GM21825 (cell line): Measurements from ENCODE around the gene TRAPPC8.
"Not testable (repeated sequence)": the region's sequence is repeated elsewhere in the genome, so short reads cannot be mapped to it uniquely, and the experiment has no call there.

ENCODE experiments used
- ATAC-seq: cut with Tn5 transposase; IDR thresholded peaks from one replicate; pipeline ENCODE4 v1.9.1; 2021; ENCODE audit warnings: mild to moderate bottlenecking, moderate library complexity; ENCODE audit not compliant: unreplicated experiment

TRAPPC8 gene

DNA sequence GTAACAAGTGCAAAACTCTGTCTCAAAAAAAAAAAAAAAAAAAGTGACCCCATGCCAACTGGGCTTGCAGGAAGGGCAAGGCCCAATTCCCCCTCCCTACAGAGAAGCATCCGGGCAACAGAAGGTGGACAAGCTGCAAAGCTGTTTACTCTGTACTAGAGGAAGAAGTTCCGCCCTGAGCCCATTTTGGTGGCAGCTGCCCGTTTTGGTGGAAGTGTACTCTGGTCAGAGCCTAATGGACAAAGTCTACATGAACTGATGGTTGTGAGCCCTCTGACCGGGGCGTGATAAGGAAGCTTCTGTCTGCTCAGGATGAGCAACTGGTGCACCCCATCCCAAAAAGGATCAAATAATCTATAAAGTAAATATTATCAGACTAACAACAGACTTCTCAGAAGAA lies 65.0 kb downstream of the TRAPPC8 start:
- ATAC-seq = no peak

DNA sequence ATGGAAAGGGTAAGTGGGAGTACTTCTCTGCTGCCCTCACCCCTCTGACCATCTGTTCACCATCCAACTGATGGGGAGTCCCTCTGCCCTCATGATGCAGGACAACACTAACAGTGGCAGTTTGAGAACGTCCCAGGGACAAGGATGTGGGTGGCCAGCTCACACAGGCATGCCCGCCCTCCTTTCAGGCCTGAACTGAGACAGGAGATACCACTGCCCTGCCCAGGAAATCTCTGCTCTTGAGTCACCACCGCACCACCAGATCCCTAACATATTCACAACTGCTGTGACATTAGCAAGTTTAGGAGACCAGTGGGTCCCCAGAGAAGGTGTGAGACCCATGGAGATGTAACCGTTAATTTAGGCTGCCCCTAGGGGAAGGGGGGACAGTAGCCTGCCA lies 66.2 kb downstream of the TRAPPC8 start:
- no peak for ATAC-seq

DNA sequence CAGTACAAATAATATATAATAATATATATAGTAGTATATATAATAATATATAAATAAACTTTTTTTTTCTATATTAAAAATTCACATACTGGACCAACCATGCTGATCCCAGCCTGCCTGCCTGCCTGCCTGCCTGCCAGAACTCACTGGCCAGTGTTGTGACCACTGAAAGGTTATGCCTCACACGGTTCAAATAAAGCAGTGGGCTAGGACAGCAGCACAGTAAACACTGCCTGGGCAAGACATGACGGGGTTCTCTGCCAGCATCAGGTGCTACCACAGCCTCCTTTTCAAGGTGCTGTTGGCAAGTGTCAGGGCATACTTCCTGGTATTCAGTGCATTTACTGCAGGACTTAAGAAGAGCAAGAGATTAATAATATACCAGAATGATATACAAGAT lies 67.6 kb downstream of the TRAPPC8 start:
- no peak for ATAC-seq

DNA sequence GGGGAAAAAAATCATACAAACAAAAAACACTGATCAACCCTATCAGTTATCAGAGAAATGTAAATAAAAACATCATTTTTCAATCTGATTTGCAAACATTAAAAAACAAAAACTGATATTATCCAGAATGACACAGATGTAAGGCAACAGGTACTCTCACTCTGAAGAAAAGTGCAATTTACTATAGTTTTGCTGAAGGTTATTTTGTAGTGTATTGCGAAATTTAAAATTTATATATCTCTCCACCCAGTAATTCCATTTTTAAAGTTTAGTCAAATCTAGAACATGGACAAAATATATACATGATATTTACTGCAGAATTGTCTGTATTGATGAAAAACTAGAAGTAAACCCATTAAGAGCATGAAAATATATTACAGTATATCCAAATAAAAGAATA lies 79.8 kb downstream of the TRAPPC8 start:
- no peak for ATAC-seq

DNA sequence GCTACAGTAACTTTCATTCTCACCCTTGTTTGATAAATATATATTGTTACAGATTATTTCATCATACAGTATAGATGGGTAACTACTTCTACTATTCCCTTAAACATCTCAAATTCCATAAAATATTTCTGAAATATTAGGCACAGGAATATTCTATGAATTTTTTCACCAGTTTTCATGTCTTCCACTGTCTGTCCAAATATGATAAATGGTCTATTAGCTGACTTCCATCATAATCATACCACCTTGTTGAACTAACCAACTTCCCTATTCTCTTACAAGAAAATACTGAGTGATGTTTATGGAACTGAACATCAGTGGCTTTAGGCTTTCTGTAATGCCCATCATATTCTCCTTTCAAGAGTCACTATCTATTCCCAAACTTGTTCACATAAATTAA lies 82.4 kb downstream of the TRAPPC8 start:
- no peak for ATAC-seq

DNA sequence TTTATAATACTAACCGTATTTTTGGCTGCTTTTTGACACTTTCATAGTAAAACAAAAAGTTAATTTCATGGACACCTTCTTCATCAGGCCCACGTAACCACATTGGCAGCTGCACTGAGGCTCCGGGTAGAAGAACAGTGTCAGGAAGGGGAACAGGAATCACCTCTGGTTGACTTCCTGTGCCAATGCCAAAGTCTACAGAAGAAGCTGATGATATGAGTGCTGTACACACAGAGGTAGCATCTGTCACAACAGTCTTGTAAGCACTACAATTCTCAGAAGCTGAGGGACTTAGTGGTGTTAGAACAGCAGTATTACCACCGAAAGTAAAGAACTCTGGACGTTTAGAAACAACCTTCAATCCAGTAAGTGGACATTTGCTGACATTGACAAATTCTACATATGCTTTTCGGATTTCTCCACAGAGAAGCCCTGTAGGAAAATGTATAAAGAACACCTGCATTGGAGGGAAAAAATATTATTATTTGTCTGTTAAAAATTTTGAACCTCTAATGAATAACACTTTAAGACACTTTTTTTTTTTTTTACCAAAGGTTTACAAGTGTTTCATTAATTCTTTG lies 85.3 kb downstream of the TRAPPC8 start:
- ATAC-seq = no peak

DNA sequence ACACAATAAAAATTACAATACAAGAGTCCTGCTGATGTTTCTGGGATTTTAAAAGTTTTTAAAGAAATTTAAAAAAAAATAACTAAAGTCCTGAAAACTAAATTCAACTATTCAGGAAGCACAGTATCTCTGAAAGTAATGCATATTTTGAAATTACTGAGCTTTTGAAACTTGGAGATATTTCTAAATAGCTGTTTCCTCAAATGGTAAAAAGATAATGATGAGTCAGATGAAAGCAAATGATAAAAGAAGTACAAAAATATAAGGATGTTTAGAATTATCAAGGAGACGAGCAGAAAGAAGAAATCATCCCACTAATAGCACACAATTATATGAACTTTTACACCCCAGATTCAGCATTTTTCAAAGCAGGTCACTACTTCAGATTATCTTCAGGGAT lies 92.1 kb downstream of the TRAPPC8 start:
- ATAC-seq = no peak

DNA sequence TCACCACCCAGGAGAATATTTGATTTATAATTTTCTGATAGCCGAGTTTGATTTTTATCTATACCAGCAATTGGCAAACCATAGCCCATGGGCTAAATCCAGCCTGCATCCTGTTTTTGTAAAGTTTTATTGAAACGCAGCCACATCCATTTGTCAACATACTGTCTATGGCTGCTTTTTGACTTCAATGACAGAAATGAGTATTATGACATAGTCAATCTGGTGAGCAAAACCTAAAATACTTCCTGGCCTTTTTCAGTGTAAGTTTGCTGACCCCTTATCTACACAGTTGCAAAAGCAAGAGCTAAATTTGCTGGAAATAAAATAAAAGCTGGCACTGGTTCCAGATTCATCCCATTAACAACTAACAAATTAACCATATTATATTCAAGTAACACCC lies 102.4 kb downstream of the TRAPPC8 start:
- ATAC-seq = no peak

DNA sequence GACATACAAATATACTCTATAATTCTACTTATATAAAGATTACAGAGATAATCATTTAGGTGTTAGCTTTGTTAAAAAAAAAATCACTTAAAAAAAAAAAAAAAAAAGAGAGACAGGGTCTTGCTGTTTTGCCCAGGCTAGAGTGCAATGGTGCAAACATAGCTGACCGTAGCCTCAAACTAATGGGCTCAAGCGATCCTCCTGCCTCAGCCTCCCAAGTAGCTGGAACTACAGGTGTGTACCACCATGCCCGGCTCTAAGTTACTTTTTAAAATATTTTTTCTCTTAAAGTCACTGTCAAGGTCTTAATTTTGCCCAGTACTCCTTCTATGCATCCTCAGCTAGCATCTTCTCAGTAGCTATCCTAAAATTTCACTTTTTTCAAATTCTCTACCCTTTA lies 105.0 kb downstream of the TRAPPC8 start:
- ATAC-seq = no peak

DNA sequence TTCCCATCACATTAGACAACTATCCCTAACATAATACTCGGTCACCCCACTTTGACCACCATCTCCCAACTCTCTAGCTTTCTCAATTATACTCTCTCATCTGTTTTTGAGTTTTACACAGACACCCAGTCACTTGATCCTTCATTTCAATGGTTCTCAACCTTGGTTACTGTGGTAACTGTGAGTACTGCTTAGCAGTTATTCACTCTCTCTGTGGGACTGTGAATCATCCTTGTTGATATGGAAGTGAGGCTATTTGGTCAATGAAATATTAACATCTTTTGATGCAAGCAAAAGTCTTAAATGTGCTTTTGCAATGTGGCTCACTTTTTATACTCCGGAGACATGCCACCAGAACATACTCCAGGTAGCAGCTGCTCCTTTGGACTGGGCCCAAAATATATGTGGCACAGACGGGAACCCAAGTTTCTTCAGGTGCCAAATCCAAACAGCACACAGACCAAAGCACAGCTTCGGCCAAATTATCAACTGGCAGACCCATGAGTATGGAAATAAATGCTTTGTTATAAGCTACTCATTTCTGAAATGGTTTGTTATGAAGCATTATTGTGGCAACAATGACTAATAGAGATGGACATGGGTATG lies 107.3 kb downstream of the TRAPPC8 start:
- no peak for ATAC-seq

DNA sequence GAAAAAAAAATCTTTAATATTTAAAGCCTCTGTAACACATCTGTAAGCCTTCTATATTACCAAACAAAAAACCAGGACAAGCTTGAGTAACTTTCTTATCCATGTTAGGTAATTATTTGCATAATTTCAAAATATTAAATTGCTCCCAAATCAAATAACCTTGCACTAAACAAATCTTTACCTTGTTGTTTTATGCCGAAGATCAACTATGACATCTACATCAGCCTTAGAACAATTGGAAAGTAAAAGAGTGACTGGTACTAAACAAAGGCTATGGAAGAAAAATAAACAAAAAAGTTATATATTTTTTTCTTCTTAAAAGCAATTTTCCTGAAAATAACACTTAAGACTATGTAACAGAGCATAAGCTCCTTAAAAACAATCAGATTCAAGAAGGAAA lies 111.0 kb downstream of the TRAPPC8 start:
- ATAC-seq = no peak

DNA sequence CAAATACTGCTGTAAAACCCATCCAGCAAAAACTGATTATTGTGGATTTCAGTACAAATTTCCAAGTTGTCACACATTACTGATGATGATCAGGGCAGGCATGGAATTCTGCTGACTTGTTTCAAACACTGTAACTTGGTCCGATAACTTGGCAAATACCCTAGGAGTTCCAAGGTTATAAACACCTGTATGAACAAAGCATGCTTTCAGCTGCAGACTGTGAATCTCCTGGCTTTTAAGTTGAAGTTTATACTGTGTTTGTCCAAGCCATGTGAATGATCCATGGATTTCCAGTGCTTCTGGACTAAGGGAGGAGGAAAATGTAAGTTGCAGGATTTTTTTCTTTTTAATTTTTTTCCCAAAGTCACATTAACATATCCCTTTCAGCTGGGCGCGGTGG lies 112.2 kb downstream of the TRAPPC8 start:
- ATAC-seq = no peak

DNA sequence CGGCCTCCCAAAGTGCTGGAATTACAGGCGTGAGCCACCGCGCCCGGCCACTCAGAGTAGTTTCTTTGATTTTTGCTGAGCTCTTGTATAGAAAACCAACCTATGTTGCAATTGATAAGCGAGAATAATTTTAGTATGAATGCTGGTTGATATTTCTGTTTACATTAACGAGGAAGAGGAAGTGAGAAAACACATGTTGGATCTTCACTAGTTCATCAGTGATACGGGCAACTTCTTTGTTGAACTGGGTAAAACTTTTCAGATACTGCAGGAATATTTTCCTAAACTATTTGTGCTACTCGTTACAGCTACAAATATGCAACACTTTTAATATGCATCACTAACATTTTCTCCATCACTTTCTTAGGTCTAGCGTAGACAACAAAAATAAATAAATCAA lies 114.3 kb downstream of the TRAPPC8 start:
- ATAC-seq = no peak

DNA sequence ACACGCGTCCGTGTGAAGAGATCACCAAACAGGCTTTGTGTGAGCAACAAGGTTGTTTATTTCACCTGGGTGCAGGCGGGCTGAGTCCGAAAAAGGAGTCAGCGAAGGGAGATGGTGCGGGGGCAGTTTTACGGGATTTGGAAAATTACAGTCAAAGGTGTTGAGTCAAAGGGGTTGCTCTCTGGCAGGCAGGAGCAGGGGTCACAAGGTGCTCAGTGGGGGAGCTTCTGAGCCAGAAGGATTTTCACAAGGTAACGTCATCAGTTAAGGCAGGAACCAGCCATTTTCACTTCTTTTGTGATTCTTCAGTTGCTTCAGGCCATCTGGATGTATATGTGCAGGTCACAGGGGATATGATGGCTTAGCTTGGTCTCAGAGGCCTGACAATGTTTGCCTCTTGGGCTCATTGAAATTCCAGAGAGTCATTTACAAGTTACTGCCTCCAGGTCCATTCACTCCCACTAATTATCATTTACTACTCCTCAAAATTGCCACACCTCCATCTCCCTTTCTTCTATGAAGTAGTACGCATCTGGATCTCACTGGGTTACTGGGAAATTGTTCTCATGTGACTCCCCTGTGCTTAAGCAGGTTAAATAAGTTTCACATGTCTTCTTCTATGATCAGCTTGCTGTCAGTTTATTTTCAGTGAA lies 116.1 kb downstream of the TRAPPC8 start:
- not testable (repeated sequence) for ATAC-seq

DNA sequence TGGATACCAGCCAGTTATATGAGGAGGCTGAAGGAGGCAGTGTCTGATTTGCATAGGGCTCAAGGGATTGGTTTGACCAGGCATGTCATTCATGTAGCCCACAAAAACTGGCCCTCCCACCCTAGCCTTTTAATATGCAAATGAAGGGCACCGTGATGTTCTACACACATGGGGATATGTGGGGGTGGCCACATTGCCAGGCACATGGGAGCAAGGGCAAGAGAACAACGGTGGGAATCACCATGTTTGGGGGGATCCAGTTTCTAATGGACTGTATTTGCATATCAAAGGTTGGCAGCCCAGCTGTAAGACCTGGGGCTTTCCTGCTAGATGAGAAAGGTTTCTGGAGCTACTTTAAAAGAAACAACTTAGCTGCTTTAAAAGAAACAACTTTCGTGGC lies 117.2 kb downstream of the TRAPPC8 start:
- ATAC-seq = no peak

DNA sequence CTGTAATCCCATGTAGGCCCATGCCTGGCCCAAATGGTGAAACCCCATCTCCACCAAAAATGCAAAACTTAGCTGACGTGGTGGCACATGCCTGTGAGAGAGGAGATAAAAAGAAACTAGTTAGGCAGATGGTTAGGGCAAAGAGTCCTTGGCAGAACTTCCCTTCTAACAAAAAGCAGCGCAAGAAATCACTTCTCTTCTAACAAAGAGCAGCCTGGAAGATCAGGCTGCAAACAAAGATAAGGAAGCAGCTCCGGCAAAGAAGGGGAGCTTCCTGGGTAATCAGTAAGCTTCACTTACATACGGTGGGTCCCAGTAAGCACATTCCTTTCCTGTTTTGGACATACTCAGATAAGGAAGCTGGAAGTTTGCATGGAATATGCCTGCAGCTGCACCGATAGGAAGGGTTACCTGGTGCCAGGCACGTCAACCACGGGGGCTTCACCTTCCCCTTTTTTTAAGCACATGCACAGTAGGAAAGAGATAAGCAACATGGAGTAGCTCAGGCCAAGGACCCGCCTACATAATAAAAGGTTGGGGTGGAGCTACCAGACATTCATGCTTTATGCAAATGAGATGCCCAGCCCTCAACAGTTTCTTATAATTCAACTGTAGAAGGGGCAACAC lies 121.3 kb downstream of the TRAPPC8 start:
- no peak for ATAC-seq

DNA sequence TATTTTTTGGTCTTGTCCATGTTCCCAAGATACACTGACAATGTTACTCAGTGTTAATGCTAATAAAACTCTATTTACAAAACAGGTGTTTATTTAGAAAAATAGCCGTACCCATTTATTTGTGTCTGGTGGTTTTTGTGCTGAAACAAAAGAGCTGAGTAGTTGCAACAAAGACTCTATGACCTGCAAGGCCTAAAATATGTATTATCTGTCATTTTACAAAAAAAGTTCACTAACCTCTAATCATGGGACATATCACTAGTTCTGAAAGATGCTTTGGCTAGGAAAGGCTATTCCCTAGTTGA lies 123.1 kb downstream of the TRAPPC8 start:
- no peak for ATAC-seq

DNA sequence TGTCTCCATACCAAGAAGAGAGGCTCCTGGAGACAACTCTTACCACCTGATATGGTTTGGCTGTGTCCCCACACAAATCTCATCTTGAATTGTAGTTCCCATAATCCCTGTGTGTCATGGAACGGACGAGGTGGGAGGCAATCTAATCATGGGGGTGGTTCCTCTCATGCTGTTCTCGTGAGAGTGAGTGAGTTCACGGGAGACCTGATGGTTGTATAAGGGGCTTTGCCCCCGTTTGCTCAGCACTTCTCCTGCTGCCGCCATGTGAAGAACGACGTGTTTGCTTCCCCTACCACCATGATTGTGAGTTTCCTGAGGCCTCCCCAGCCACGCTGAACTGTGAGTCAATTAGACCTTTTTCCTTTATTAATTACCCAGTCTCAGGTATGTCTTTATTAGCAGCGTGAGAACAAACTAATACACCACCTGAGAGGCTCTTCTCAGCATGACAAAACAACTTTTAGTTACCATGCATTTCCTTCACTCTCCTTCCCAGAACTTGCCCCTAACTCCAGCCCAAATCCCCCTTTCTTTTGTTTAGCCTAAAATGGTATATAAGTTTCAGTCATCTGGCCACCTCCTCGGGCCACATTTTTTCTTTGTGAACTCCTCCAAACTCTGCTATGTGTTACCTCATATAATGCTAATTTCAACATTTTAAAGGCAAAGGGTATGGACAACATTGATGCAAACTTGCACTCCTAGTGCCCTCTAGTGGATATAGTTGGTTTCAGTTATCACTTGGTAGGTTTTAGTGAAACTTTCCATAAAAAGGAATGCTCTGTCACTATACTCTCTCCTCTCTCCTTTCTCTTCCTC lies 123.6 kb downstream of the TRAPPC8 start:
- peak; percentile 70 for ATAC-seq

DNA sequence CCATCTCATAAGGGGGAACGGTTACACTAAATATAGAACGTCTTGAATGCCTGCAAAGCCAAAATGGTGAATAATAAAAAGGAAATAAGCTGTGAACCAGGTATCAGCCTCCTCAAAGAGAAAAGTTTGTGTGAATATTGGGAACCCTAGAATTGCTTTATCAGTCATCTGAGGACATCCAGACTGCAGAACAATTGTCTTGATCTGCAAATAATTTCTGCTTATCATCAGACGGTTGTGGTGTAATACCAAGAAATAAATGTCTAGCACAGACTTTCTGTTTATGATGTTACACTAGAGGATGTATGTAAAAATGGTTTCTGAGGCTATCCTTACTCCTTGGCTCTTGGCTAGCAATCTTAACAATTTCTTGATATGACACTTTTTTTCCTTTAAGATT lies 128.8 kb downstream of the TRAPPC8 start:
- no peak for ATAC-seq

DNA sequence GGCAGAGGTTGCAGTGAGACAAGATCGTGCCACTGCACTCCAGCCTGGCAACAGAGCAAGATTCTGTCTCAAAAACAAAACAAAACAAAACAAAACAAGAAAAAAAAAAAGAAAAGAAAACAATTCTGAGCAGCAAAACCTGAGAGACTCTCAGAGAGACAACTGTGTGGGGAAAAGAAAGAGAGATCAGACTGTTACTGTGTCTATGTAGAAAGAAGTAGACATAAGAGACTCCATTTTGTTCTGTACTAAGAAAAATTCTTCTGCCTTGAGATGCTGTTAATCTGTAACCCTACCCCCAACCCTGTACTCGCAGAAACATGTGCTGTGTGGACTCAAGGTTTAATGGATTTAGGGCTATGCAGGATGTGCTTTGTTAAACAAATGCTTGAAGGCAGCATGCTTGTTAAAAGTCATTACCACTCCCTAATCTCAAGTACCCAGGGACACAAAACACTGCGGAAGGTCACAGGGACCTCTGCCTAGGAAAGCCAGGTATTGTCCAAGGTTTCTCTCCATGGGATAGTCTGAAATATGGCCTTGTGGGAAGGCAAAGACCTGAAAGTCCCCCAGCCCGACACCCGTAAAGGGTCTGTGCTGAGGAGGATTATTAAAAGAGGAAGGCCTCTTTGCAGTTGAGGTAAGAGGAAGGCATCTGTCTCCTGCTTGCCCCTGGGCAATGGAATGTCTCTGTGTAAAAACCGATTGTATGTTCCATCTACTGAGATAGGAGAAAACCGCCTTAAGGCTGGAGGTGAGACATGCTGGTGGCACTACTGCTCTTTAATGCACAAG lies 132.4 kb downstream of the TRAPPC8 start:
- not testable (repeated sequence) for ATAC-seq

DNA sequence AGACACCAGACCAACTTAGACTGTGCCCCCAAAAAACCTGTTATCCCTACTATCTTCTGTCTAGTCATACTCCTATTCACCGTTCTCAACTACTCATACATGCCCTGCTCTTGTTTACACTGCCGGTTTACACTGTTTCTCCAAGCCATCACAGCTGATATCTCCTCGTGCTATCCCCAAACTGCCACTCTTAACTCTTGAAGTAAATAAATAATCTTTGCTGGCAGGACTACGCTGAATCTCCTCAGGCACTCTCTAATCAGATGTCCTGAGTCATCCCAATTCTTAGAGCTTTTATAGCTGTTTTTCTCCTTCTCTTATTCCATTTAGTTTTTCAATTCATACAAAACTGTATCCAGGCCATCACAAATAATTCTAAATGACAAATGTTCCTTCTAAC lies 133.9 kb downstream of the TRAPPC8 start:
- not testable (repeated sequence) for ATAC-seq
